ENCODE data around the gene RUNX1. TPM values are rescaled to one million over a fixed set of nuclear protein-coding genes. Genes with fewer than 3 reads are reported as not detected.
A peak's percentile ranks its signal among the peaks of the same experiment; 100 is the strongest.

RUNX1 gene
- total and polyA plus RNA-seq, 2 of the 13 experiments (the other 11 are each of a cell fraction or from before 2014, with no cell fraction given): 5.4 to 6.4 TPM

GRCh38 chr21:35019631-35020032, 29.5 kb downstream of the RUNX1 start (continued):
- TF ChIP-seq TIGD3 (CRISPR knock-in tag; IDR thresholded peaks at IDR 0.05; ENCODE audit: borderline replicate concordance): no peak
- TF ChIP-seq ZNF572 (CRISPR knock-in tag; IDR thresholded peaks at IDR 0.05): no peak
- peak; percentile 44; the same call in 1 of the 2 replicates for TF ChIP-seq ZNF652 (CRISPR knock-in tag; IDR thresholded peaks at IDR 0.05; ENCODE audit: borderline replicate concordance, low read depth)
- no peak for TF ChIP-seq ZBTB37 (CRISPR knock-in tag; IDR thresholded peaks at IDR 0.05)
- no peak for TF ChIP-seq SKI (IDR thresholded peaks at IDR 0.05; ENCODE audit: partially characterized antibody)
- TF ChIP-seq HMG20B (CRISPR knock-in tag; conservative IDR thresholded peaks at IDR 0.05): no peak
- TF ChIP-seq ZNF451 (CRISPR knock-in tag; IDR thresholded peaks at IDR 0.05): no peak
- TF ChIP-seq, protein P1, sequence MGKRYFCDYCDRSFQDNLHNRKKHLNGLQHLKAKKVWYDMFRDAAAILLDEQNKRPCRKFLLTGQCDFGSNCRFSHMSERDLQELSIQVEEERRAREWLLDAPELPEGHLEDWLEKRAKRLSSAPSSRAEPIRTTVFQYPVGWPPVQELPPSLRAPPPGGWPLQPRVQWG (CRISPR knock-in tag; IDR thresholded peaks at IDR 0.05; ENCODE audit: borderline replicate concordance, low read depth): no peak
- no peak for TF ChIP-seq NPAS2 (CRISPR knock-in tag; IDR thresholded peaks at IDR 0.05; ENCODE audit: borderline replicate concordance)
- no peak for TF ChIP-seq ZNF143 (CRISPR knock-in tag; IDR thresholded peaks at IDR 0.05)
- TF ChIP-seq, protein P2, sequence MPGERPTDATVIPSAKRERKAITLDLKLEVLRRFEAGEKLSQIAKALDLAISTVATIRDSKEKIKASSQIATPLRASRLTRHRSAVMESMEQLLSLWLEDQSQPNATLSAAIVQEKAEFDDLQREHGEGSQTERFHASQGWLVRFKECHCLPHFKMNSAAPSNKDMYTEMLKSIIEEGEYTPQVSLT (CRISPR knock-in tag; IDR thresholded peaks at IDR 0.05; ENCODE audit: borderline replicate concordance, low read depth): no peak
- no peak for TF ChIP-seq RORA (CRISPR knock-in tag; IDR thresholded peaks at IDR 0.05)
- no peak for TF ChIP-seq MEIS1 (CRISPR knock-in tag; IDR thresholded peaks at IDR 0.05; ENCODE audit: borderline replicate concordance)
- peak; percentile 81; the same call in 1 of the 2 replicates for TF ChIP-seq ZNF292 (CRISPR knock-in tag; IDR thresholded peaks at IDR 0.05; ENCODE audit: borderline replicate concordance, low read depth)
- TF ChIP-seq ZNF12 (CRISPR knock-in tag; IDR thresholded peaks at IDR 0.05): no peak
- no peak for TF ChIP-seq ZNF383 (CRISPR knock-in tag; IDR thresholded peaks at IDR 0.05; ENCODE audit: borderline replicate concordance)
- 0 out of 2 replicates have a peak, but pooled peaks have one; percentile 13 for TF ChIP-seq SOX13 (IDR thresholded peaks at IDR 0.05)
- peak in 1 of 2 experiments; percentile 85; a peak in 2 of 4 replicates for TF ChIP-seq SOX13 (CRISPR knock-in tag; conservative IDR thresholded peaks at IDR 0.05 in 1 of 2, IDR thresholded peaks at IDR 0.05 in 1 of 2)
- no peak for TF ChIP-seq MBNL3 (CRISPR knock-in tag; conservative IDR thresholded peaks at IDR 0.05)
- TF ChIP-seq SALL2 (CRISPR knock-in tag; IDR thresholded peaks at IDR 0.05): no peak
- TF ChIP-seq GATA4 (IDR thresholded peaks at IDR 0.05; ENCODE audit: borderline replicate concordance, low read depth): no peak
- no peak for TF ChIP-seq FOXA1 (IDR thresholded peaks at IDR 0.05)
- TF ChIP-seq FOXA1 (CRISPR knock-in tag; IDR thresholded peaks at IDR 0.05): peak; percentile 69
- no peak for TF ChIP-seq TP53 (CRISPR knock-in tag; conservative IDR thresholded peaks at IDR 0.05)
- TF ChIP-seq TRIM24 (CRISPR knock-in tag; IDR thresholded peaks at IDR 0.05): no peak
- no peak for TF ChIP-seq REXO4 (CRISPR knock-in tag; IDR thresholded peaks at IDR 0.05; ENCODE audit: borderline replicate concordance)
- TF ChIP-seq GLI4 (CRISPR knock-in tag; IDR thresholded peaks at IDR 0.05; ENCODE audit: borderline replicate concordance): no peak
- TF ChIP-seq, protein P3, sequence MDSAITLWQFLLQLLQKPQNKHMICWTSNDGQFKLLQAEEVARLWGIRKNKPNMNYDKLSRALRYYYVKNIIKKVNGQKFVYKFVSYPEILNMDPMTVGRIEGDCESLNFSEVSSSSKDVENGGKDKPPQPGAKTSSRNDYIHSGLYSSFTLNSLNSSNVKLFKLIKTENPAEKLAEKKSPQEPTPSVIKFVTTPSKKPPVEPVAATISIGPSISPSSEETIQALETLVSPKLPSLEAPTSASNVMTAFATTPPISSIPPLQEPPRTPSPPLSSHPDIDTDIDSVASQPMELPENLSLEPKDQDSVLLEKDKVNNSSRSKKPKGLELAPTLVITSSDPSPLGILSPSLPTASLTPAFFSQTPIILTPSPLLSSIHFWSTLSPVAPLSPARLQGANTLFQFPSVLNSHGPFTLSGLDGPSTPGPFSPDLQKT (CRISPR knock-in tag; IDR thresholded peaks at IDR 0.05; ENCODE audit: borderline replicate concordance): no peak

Data from HepG2 (cell line).